22Rv1 (cell line): ENCODE data around the gene CAMTA1.

Source experiments
- ZFX ChIP-seq: fragments of 450-650 bp; IDR thresholded peaks from 2 replicates; pipeline ENCODE4 v1.6.1; 2017; ENCODE audit warnings: antibody characterized with exemption, borderline replicate concordance
- TF ChIP-seq, protein P1 (sequence below): fragments of 450-650 bp; IDR thresholded peaks from 2 replicates; pipeline ENCODE4 v1.5.1; 2017; ENCODE audit warnings: mild to moderate bottlenecking

DNA sequence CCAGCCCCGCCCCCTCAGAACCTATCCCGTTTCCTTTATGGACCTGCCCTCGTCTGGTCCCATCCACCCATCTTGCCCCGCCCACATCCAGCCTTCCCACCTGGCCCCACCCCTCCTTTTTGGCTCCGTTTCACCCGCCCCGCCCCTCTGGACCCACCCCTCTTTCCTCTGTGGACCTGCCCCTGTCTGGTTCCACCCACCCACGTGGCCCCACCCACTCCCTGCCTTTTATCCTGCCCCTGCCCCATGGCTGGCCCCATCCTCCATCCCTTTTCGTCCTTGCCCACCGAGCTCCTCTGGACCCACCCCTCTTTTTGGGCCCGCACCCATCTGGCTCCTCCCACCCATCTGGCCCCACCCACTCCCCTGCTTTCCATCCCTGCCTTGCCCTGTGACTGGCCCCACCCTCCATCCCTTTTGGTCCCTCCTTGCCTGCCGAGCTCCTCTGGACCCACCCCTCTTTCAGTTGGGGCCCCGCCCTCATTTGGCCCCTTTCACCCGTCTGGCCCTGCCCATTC is 177.3 kb downstream of the CAMTA1 start:
- TF ChIP-seq, protein P1, sequence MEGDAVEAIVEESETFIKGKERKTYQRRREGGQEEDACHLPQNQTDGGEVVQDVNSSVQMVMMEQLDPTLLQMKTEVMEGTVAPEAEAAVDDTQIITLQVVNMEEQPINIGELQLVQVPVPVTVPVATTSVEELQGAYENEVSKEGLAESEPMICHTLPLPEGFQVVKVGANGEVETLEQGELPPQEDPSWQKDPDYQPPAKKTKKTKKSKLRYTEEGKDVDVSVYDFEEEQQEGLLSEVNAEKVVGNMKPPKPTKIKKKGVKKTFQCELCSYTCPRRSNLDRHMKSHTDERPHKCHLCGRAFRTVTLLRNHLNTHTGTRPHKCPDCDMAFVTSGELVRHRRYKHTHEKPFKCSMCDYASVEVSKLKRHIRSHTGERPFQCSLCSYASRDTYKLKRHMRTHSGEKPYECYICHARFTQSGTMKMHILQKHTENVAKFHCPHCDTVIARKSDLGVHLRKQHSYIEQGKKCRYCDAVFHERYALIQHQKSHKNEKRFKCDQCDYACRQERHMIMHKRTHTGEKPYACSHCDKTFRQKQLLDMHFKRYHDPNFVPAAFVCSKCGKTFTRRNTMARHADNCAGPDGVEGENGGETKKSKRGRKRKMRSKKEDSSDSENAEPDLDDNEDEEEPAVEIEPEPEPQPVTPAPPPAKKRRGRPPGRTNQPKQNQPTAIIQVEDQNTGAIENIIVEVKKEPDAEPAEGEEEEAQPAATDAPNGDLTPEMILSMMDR = no peak
- TF ChIP-seq ZFX = no peak
